Loucy (cell line): Measurements from ENCODE around the gene PRKCE.

ENCODE experiments used
- H2AFZ ChIP-seq: fragments of 200-600 bp; sonication (generic); 2 replicates; pipeline ENCODE4 v1.6.0; 2016; ENCODE audit warnings: antibody characterized with exemption, mild to moderate bottlenecking, low read length, moderate library complexity
- H3F3A ChIP-seq: fragments of 200-600 bp; 2 replicates; pipeline ENCODE4 v1.6.0; 2016; ENCODE audit warnings: antibody characterized with exemption, low read depth, mild to moderate bottlenecking
- H3K27me3 ChIP-seq: fragments of 200-600 bp; sonication (generic); 2 replicates; pipeline ENCODE4 v1.6.1; 2014; ENCODE audit warnings: low read length, mild to moderate bottlenecking; ENCODE audit not compliant: insufficient read depth, poor library complexity, severe bottlenecking
- H3K36me3 ChIP-seq: fragments of 200-600 bp; sonication (generic); 2 replicates; pipeline ENCODE4 v1.6.1; 2016; ENCODE audit warnings: low read length; ENCODE audit not compliant: insufficient read depth
- H3K4me1 ChIP-seq: fragments of 200-600 bp; sonication (generic); 2 replicates; pipeline ENCODE4 v1.5.1; 2014; ENCODE audit warnings: low read length, mild to moderate bottlenecking; ENCODE audit not compliant: insufficient read depth, poor library complexity, severe bottlenecking
- H3K4me2 ChIP-seq: fragments of 200-600 bp; sonication (generic); 2 replicates; pipeline ENCODE4 v1.6.0; 2014; ENCODE audit warnings: antibody characterized with exemption, low read length, low read depth, mild to moderate bottlenecking; ENCODE audit not compliant: poor library complexity, severe bottlenecking
- H3K4me3 ChIP-seq: fragments of 200-600 bp; sonication (generic); 2 replicates; pipeline ENCODE4 v1.5.1; 2014; ENCODE audit warnings: low read length, mild to moderate bottlenecking, mixed read lengths; ENCODE audit not compliant: poor library complexity, severe bottlenecking
- H3K79me2 ChIP-seq: fragments of 200-600 bp; sonication (generic); 2 replicates; pipeline ENCODE4 v1.6.1; 2014; ENCODE audit warnings: low read length; ENCODE audit not compliant: insufficient read depth
- H3K9ac ChIP-seq: fragments of 200-600 bp; sonication (generic); 2 replicates; pipeline ENCODE4 v1.6.0; 2014; ENCODE audit warnings: mild to moderate bottlenecking, low read depth, low read length, moderate library complexity; ENCODE audit not compliant: poor library complexity, severe bottlenecking
- H3K9me2 ChIP-seq: fragments of 200-600 bp; sonication (generic); replicated peaks from 2 replicates; pipeline ENCODE4 v1.6.1; 2016; ENCODE audit warnings: low read depth, low read length, mixed read lengths
- H3K9me3 ChIP-seq: fragments of 200-600 bp; sonication (generic); 2 replicates; pipeline ENCODE4 v1.6.1; 2014; ENCODE audit warnings: mild to moderate bottlenecking, antibody characterized with exemption, low read length, low read depth; ENCODE audit not compliant: insufficient read depth
- H4K20me1 ChIP-seq: fragments of 200-600 bp; sonication (generic); 2 replicates; pipeline ENCODE4 v1.6.0; 2014; ENCODE audit warnings: antibody characterized with exemption, low read length, mild to moderate bottlenecking; ENCODE audit not compliant: insufficient read depth, poor library complexity, severe bottlenecking
- CTCF ChIP-seq: fragments of 200-600 bp; sonication (generic); conservative IDR thresholded peaks from 2 replicates; pipeline ENCODE4 v1.5.1; 2014; ENCODE audit warnings: mild to moderate bottlenecking, antibody characterized with exemption, low read length
- EZH2phosphoT487 ChIP-seq: fragments of 200-600 bp; IDR thresholded peaks from 2 replicates; pipeline ENCODE4 v1.6.1; 2018; ENCODE audit warnings: antibody characterized with exemption, mild to moderate bottlenecking, moderate library complexity, borderline replicate concordance

PRKCE gene

GRCh38 chr2:46066116-46066515 is 414.6 kb downstream of the PRKCE start:
- H3K9ac ChIP-seq, result no peak overlapping the region
- no peaks in the 10 kb centered on the region for H3K9me2 ChIP-seq
- H2AFZ ChIP-seq, result no peak overlapping the region
- H3K4me1 ChIP-seq, result peaks cover 18% of the 10 kb centered on the region
- TF ChIP-seq CTCF (no peak), EZH2phosphoT487 (no peak)
- H3F3A ChIP-seq, result no peaks in the 10 kb centered on the region
- no peaks in the 10 kb centered on the region for H3K79me2 ChIP-seq
- H3K4me3 ChIP-seq, result no peak overlapping the region
- no peaks in the 10 kb centered on the region for H3K36me3 ChIP-seq
- no peaks in the 10 kb centered on the region for H4K20me1 ChIP-seq
- H3K9me3 ChIP-seq, result no peaks in the 10 kb centered on the region
- no peaks in the 10 kb centered on the region for H3K27me3 ChIP-seq
- H3K4me2 ChIP-seq, result no peak overlapping the region

- H2AFZ ChIP-seq, result no peak overlapping the region
- H3K79me2 ChIP-seq, result no peaks in the 10 kb centered on the region
- no peaks in the 10 kb centered on the region for H3K27me3 ChIP-seq
- TF ChIP-seq CTCF, result no peak
- TF ChIP-seq EZH2phosphoT487, result no peak
- no peaks in the 10 kb centered on the region for H3K36me3 ChIP-seq
- H3K9ac ChIP-seq, result no peak overlapping the region
- no peaks in the 10 kb centered on the region for H4K20me1 ChIP-seq
- H3K4me1 ChIP-seq, result peaks cover 18% of the 10 kb centered on the region
- H3K9me3 ChIP-seq, result no peaks in the 10 kb centered on the region
- H3K4me3 ChIP-seq, result no peak overlapping the region
- no peaks in the 10 kb centered on the region for H3K9me2 ChIP-seq
- H3F3A ChIP-seq, result no peaks in the 10 kb centered on the region
- no peak overlapping the region for H3K4me2 ChIP-seq
Observed at GRCh38 chr2:46066601-46067000, 415.1 kb downstream of the PRKCE start.

GRCh38 chr2:46067062-46067461 is 415.6 kb downstream of the PRKCE start:
- no peak for TF ChIP-seq EZH2phosphoT487
- TF ChIP-seq CTCF, result no peak
- H3F3A ChIP-seq, result no peaks in the 10 kb centered on the region
- no peaks in the 10 kb centered on the region for H3K36me3 ChIP-seq
- H3K9me2 ChIP-seq, result no peaks in the 10 kb centered on the region
- no peaks in the 10 kb centered on the region for H3K79me2 ChIP-seq
- no peak overlapping the region for H3K4me2 ChIP-seq
- H3K9me3 ChIP-seq, result no peaks in the 10 kb centered on the region
- no peak overlapping the region for H3K9ac ChIP-seq
- no peaks in the 10 kb centered on the region for H3K27me3 ChIP-seq
- no peak overlapping the region for H3K4me3 ChIP-seq
- peaks cover 18% of the 10 kb centered on the region for H3K4me1 ChIP-seq
- no peaks in the 10 kb centered on the region for H4K20me1 ChIP-seq
- H2AFZ ChIP-seq, result no peak overlapping the region
